Activated CD8-positive, alpha-beta memory T cell treated with anti-CD3 and anti-CD28 coated beads, Interleukin-2, amount 50 U/mL, for 24 hours (primary cell): ENCODE data around the gene PCDHGA6.
"Not testable (repeated sequence)": the region's sequence is repeated elsewhere in the genome, so short reads cannot be mapped to it uniquely, and the experiment has no call there.

Source experiments
- DNase-seq: peaks from one replicate; pipeline ENCODE4 v3.0.0-alpha.2; 2020; ENCODE audit errors: extremely low read depth

PCDHGA6 gene

GRCh38 chr5:141392429-141393198 is 18.9 kb downstream of the PCDHGA6 start, which contains the start of gene PCDHGA8:
Gene PCDHGA8, plus strand, starts transcription at chr5:141392633. Its CDS starts 181 bp downstream, at chr5:141392814.
- DNase-seq = no peak

DNA sequence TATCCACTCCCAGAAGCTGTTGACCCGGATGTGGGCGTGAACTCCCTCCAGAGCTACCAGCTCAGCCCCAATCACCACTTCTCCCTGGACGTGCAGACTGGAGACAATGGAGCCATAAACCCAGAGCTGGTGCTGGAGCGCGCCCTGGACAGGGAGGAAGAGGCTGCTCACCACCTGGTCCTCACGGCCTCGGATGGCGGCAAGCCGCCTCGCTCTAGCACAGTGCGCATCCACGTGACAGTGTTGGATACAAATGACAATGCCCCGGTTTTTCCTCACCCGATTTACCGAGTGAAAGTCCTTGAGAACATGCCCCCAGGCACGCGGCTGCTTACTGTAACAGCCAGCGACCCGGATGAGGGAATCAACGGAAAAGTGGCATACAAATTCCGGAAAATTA is 19.6 kb downstream of the PCDHGA6 start:
- DNase-seq = no peak

- DNase-seq = not testable (repeated sequence)
These were observed 20.9 kb downstream of the PCDHGA6 start for GRCh38 chr5:141394401-141395187.

- not testable (repeated sequence) for DNase-seq
These were observed 24.3 kb downstream of the PCDHGA6 start, which contains the start of gene PCDHGB5 for GRCh38 chr5:141397756-141398551. Gene PCDHGB5, plus strand, starts transcription at chr5:141397947. Its CDS starts 181 bp downstream, at chr5:141398128.

- DNase-seq = no peak
These were observed 24.9 kb downstream of the PCDHGA6 start for GRCh38 chr5:141398608-141399007.

DNA sequence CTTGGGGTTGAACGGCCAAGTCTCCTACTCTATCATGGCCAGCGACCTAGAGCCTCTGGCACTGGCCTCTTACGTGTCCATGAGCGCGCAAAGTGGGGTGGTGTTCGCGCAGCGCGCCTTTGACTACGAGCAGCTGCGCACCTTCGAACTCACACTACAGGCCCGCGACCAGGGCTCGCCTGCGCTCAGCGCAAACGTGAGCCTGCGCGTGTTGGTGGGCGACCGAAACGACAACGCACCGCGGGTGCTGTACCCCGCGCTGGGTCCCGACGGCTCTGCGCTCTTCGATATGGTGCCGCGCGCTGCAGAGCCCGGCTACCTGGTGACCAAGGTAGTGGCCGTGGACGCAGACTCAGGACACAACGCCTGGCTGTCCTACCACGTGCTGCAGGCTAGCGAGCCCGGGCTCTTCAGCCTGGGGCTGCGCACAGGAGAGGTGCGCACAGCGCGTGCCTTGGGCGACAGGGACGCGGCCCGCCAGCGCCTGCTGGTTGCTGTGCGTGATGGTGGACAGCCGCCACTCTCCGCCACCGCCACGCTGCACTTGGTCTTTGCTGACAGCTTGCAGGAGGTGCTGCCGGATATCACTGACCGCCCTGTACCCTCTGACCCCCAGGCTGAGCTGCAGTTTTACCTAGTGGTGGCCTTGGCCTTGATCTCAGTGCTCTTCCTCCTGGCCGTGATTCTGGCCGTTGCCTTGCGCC is 26.0 kb downstream of the PCDHGA6 start:
- DNase-seq = no peak

DNA sequence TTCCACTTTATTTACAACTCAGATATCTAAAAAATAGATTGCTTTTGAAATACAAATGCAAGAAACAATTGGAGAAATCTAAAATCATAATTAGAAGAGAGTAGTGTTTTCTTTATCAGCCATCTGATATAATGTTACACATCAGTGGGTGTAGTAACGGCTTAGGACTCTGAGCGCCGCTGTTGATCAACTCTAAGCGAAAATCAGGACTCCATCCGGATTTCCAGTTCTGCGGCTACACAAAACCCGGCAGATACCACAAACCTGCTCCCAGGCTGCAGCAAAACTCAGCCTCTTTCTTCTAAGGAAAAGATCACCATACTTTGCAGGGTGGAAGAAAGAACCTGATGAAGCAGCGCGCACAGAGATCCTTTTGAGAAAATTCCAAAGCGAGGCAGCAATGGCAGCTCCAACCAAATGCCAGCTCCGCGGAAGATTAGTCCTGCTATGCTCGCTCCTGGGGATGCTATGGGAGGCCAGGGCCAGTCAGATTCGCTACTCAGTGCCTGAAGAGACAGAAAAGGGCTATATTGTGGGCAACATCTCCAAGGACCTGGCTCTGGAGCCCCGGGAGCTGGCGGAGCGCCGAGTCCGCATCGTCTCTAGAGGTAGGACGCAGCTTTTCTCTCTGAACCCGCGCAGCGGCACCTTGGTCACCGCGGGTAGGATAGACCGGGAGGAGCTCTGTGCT is 29.0 kb downstream of the PCDHGA6 start, which contains the start of gene PCDHGA9:
Gene PCDHGA9 (plus strand): TSS at position 226 of the 691 bp plus-strand sequence. CDS start 175 bp downstream, at position 401.
- DNase-seq = no peak

DNA sequence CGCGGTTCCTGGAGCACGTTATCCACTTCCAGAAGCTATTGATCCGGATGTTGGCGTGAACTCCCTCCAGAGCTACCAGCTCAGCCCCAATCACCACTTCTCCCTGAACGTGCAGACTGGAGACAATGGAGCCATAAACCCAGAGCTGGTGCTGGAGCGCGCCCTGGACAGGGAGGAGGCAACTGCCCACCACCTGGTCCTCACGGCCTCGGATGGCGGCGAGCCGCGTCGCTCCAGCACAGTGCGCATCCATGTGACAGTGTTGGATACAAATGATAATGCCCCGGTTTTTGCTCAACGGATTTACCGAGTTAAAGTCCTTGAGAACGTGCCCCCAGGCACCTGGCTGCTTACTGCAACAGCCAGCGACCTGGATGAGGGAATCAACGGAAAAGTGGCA is 29.7 kb downstream of the PCDHGA6 start:
- DNase-seq = no peak

DNA sequence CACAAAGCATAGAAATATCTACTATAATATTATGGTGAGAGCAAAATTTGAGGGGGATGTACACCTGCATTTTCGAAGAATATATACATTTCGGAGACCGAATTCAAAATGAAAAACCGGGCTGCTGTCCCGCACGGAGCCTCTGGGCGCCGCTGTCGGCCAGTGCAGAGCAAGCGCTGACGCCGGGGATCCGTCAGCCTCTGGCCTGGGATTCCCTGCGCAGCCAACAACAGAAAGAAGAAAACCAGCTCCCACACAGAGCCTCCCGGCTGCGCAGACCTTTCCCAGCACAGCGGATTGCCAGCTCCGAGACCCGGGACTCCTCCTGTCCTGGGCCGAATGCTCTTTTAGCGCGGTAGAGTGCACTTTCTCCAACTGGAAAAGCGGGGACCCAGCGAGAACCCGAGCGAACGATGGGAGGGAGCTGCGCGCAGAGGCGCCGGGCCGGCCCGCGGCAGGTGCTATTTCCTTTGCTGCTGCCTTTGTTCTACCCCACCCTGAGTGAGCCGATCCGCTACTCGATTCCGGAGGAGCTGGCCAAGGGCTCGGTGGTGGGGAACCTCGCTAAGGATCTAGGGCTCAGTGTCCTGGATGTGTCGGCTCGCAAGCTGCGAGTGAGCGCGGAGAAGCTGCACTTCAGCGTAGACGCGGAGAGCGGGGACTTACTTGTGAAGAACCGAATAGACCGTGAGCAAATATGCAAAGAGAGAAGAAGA is 34.3 kb downstream of the PCDHGA6 start, which contains the start of gene PCDHGB6:
Gene PCDHGB6 (plus strand): TSS at position 232 of the 716 bp plus-strand sequence. CDS start 182 bp downstream, at position 414.
- not testable (repeated sequence) for DNase-seq

DNA sequence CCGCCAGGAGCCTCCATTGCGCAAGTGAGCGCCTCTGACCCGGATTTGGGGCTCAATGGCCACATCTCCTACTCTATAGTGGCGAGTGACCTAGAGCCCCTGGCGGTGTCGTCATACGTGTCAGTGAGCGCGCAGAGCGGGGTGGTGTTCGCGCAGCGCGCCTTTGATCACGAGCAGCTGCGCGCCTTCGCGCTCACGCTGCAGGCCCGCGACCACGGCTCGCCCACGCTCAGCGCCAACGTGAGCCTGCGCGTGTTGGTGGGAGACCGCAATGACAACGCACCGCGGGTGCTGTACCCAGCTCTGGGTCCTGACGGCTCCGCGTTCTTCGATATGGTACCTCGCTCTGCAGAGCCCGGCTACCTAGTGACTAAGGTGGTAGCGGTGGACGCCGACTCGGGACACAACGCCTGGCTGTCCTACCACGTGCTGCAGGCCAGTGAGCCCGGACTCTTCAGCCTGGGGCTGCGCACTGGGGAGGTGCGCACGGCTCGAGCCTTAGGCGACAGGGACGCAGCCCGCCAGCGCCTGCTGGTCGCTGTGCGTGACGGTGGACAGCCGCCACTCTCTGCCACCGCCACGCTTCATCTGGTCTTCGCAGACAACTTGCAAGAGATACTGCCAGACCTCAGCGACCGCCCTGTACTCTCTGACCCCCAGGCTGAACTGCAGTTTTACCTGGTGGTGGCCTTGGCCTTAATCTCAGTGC is 36.1 kb downstream of the PCDHGA6 start:
- no peak for DNase-seq

GRCh38 chr5:141411575-141411974 is 37.9 kb downstream of the PCDHGA6 start:
- no peak for DNase-seq

GRCh38 chr5:141412854-141413539 is 39.3 kb downstream of the PCDHGA6 start, which contains the start of gene PCDHGA10:
Gene PCDHGA10, plus strand, starts transcription at chr5:141412987. Its CDS starts 189 bp downstream, at chr5:141413176.
- no peak for DNase-seq

GRCh38 chr5:141413540-141414069 is 39.9 kb downstream of the PCDHGA6 start:
- DNase-seq = no peak

- not testable (repeated sequence) for DNase-seq
These were observed 41.0 kb downstream of the PCDHGA6 start for GRCh38 chr5:141414548-141415274.

DNA sequence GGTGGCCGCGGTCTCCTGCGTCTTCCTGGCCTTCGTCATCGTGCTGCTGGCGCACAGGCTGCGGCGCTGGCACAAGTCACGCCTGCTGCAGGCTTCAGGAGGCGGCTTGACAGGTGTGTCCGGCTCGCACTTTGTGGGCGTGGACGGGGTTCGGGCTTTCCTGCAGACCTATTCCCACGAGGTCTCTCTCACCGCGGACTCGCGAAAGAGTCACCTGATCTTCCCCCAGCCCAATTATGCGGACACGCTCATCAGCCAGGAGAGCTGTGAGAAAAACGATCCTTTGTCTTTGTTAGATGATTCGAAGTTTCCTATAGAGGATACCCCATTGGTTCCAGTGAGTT is 41.6 kb downstream of the PCDHGA6 start:
- not testable (repeated sequence) for DNase-seq

- DNase-seq = not testable (repeated sequence)
These were observed 43.9 kb downstream of the PCDHGA6 start, which contains the start of gene PCDHGB7 for GRCh38 chr5:141417494-141418172. Gene PCDHGB7, plus strand, starts transcription at chr5:141417677. Its CDS starts 183 bp downstream, at chr5:141417860.
